DMS79 (cell line): Measurements from ENCODE around the gene TBL3.
A peak's percentile ranks its signal among the peaks of the same experiment; 100 is the strongest.

Source experiments
- DNase-seq: peaks from one replicate; lab custom pipeline; 2025; lab: John Stamatoyannopoulos, UW

TBL3 gene

DNA sequence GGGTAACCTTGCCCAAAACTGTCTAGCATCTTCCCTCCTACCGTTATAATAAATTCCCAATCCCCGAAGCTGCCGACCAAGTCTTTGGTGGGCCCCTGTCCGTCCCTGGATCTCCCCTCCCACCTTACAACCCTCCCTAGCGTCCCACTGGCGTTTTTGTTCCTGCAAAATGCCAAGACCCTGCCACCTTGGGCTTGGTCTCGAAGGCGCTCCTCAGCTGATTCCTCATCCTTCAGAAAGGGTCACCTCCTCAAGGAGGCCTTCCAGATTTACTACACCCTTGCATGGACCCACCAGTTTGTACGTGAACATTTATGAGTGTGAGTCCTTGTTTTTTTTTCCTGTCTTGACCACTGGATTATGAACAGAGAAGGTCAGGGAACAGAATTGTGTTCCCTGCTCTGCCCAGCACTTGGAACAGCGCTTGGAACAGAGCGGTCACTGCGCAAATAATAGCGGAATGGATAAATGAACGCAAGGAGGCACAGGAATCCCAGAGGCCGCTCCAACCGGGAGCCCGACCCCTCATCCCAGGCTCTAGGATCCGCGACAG lies 11.2 kb downstream of the TBL3 start:
- no peak for DNase-seq

GRCh38 chr16:1983544-1984346 lies 11.9 kb downstream of the TBL3 start, which contains the start of gene GFER:
GFER (plus strand) TSS chr16:1984193; CDS start chr16:1984219, 26 bp downstream.
- peak; percentile 49 for DNase-seq

GRCh38 chr16:1984347-1985225 lies 12.7 kb downstream of the TBL3 start:
- DNase-seq: no peak

- DNase-seq: no peak
Measured at GRCh38 chr16:1985466-1986150, 13.8 kb downstream of the TBL3 start.

DNA sequence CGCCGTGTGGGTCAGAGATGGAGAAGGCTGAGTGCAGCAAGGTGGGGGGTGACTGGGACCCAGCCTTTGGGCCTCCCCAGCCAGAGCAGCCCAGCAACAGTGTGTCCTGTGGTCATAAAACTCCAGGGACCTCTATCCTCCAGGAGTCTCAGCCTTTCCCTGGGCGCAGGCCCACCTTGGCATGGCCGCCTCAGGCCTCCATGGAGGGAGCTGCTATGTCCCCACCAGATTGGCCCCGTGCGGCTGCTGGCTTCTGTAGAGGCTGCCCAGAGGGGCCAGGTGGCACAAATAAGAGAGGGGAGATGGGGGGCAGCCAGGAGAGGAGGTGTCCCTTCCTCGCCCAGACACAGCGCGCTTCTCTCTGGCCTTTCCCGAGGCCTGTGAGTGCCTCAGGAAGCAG lies 15.3 kb downstream of the TBL3 start:
- no peak for DNase-seq

DNA sequence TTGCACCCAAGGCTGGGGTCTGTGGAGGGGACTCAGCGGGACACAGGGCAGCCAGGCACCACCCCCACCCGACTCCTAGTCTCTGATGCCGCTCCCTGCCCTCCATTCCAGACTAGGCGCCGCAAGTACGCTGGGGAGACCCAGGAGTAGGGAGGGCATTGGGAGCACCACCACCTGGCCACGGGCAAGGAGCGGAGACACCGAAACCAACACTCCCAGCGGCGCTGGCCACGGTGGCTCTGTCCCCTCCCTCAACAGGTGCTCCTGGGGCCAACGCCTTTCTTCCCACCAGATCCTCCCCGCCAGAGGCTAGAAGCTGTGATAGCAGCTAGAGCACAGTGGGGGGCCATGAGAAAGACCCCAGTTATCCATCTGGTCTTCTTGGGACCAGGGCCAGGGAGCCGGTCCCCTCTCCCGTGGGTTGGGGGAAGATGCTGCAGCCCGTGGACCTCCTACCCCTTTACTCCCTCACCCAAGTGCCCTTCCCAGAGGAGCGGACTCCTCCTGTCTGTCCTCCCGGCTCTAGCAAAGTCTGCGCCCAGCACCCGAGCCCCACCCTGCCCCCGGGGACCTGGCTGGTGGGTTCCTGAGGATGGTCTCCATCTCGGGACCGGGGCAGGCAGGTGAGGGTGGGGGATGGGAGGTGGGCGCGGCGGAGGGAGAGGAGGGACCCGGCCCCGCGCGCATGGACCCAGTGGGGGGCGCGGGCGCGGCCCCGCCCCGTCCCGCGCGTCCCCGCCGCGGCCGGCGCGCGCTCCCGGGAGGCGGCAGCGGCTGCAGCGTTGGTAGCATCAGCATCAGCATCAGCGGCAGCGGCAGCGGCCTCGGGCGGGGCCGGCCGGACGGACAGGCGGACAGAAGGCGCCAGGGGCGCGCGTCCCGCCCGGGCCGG lies 17.6 kb downstream of the TBL3 start, which contains the start of gene SYNGR3:
SYNGR3 (plus strand) TSS at position 762 of the 892 bp plus-strand sequence. CDS start 133 bp downstream, outside the sequence.
- DNase-seq: no peak

DNA sequence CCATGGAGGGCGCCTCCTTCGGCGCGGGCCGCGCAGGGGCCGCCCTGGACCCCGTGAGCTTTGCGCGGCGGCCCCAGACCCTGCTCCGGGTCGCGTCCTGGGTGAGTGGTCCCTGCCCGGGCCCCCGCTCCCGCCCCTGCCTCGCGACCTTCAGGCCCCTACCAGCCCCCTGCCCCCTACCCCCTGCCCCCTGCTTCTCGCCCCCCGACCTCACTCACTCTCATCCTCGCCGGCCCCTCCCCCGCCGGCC lies 18.2 kb downstream of the TBL3 start:
- DNase-seq: no peak

DNA sequence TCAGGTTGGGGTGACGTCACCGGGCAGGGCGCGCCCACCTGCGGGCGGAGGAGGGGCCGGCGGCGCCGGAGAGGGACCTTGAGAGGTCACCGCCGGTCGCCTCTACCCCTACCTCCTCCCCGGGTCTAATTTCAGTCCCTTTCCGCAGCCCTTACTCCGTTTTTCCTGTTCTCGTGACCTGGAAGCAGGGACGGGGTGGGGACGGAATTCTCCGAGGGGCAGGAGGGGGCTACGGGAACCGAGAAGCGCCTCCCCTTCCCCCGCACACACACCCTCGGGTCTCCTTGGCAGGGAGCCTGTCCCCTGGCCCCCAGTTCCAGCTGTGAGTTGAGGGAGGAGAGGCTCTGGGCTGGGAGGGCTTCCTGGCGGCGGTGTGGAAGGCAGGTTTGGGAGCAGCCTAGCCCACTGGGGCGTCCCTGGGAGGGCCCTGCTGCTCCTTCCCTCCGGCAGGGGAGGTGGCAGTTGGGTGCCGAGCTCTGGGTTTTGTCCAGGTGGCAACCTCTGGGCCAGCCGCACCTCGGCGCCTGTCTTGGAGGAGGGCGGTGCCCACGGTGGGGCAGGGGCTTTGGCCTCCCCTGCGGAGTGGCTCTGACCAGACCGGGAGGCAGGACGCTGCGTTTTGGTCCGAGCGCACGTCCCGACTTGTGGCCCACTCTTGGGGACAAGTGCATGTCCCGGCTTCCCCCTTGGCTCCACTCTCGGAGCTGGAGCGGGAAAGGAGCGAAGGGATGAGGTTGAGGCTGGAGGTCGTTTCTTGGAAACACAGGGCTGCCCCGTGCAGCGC lies 18.7 kb downstream of the TBL3 start:
- DNase-seq: no peak

DNA sequence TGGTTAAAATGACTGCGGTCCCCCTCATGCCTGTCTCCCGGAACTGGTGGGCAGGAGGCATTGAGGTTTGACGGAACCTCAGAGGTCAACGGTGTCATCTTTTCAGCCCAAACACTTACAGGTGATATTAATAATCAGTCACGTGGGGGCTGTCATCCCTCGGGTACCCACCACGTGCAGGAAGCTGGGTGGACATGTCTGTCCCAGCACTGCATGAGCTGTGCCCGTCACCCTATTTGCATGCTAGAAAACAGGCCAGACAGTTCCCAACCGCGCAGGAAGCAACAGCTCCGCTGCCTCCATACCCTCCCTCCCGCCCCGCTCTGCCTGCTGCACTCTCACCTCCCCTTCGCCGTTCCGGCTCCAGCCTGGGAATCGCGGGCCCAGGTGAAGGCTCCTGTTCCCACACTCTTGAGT lies 19.3 kb downstream of the TBL3 start:
- DNase-seq: no peak

DNA sequence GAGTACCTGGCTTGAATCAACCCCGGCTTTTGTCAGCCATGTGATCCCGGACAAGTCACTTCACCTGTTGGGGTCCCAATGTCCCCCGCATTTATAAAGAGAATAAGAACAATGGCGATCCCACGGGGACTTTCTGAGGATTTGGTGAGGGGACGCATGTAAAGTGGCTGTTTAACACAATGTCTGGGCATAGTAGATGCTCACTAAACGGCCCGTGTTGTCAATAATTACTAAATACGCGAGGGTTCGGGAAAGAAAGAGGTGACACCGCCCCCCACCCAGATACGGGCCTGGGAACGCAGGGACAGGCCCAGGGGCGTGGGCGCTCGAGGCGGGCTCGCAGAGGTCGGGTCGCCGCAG lies 19.7 kb downstream of the TBL3 start:
- DNase-seq: no peak

DNA sequence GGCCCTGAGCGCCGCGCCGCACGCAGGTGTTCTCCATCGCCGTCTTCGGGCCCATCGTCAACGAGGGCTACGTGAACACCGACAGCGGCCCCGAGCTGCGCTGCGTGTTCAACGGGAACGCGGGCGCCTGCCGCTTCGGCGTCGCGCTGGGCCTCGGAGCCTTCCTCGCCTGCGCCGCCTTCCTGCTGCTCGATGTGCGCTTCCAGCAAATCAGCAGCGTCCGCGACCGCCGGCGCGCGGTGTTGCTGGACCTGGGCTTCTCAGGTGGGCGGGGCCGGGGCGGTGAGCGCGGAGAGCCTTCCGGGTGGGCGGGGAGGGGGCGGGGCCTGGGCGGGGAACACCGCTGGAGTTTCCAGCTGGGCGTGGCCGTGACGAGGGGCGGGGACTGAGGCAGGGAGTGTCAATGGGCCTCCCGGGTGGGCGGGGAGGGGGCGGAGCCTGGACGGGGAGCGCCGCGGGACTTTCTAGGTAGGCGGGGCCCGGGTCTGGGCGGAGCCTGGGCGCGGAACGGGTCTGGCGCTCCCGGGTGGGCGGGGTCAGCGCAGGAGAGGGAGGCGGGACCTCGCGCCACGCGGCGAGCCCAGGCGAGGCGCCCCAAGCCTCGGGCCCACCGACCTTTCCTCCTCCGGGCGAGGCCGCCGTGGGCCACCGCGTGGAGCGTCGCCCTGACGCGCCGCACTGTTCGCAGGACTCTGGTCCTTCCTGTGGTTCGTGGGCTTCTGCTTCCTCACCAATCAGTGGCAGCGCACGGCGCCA lies 20.3 kb downstream of the TBL3 start:
- no peak for DNase-seq

DNA sequence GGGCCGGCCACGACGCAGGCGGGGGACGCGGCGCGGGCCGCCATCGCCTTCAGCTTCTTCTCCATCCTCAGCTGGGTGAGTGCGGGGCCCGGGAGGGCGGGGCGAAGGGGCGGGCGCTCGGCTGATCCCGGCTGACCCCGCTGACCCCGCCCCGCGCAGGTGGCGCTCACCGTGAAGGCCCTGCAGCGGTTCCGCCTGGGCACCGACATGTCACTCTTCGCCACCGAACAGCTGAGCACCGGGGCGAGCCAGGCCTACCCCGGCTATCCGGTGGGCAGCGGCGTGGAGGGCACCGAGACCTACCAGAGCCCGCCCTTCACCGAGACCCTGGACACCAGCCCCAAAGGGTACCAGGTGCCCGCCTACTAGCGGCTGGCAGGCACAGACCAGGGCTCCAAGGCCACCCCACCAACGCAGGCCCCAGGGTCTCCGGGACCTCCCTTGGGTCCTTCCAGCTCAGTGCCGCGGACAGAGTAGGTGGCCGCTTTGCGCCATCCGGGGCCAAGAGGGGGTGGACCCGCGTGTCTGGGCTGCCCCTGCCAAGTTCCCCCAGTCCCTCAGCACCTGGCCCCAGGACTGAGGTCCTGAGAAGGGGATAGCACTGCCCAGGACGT lies 21.0 kb downstream of the TBL3 start:
- no peak for DNase-seq

DNA sequence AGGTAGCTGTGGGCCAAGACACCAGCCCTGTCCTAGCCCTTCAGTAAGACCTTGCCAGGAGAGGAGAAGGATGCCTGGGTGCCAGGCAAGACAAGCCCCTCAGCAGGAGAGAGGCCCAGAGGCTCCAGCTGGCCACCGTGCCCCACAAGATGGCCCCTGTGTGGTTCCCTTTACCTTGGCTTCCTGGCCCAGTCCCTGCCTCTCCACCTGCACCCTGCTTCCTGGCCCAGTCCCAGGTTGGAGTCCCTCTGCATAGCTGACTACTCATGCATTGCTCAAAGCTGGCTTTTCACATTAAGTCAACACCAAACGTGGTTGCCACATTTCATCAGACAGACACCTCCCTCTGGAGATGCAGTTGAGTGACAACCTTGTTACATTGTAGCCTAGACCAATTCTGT lies 21.9 kb downstream of the TBL3 start:
- no peak for DNase-seq

DNA sequence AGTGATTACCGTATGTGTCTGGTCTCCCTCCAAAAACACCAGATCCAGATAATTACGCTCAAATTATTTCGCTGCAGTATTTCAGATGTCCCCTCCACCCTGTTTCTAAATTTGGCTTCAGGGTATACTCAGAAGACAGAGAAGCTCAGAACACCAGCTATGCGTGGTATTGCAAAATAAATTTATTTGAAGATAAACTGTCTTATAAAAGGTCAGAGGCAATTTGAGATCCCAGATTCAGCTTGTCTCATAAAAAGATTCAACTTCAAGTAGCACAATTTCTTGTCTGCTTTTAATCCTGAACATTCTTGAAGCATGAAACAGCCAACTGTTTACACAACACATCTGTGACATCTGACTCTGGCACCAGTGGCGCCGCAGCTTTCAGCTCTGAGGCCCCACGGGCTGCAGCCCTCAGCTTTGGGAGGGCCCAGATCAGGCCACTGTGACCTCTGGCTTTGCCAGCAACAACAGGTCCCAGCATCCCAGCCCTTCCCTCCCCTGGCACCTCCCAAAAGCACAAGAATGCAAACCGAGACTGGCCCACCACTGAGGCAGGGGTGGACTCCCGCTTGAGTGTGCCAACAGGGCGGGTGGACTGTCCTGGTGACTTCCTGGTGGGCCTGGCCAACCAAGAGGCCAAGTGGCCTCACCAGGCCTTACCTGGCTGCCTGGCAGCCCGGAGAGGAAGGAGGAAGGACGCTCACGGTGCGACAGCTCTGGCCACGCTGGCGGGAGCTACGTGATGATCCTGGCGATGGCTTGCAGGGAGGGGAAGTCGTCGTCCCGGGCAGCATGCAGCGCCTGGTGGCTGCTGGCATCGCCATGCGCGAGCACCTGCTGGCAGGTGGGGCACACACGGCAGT lies 25.9 kb downstream of the TBL3 start:
- DNase-seq: no peak

DNA sequence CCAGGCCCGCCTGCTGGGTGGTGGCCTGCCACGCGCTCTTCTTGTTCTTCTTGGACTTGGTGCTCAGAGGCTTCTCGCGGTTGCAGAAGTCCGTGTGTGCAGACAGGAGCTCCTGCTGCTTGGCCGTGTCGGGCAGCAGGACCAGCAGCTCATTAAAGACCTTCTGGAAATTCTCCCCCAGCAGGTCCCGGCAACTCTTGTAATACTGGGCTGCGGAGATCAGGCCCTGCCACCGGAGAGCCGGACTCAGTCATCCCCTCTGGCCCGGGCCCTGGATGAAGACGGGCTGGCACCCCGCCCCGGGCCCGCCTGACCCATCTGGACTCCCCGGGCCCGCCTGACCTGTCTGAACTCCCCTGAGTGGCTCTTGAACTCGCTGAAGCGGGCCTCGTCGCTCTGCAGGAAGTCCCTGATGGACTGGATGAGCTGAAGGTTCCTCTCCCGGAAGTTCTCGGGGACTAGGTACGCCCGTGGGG lies 26.5 kb downstream of the TBL3 start:
- DNase-seq: no peak

GRCh38 chr16:1998852-1999801 lies 27.3 kb downstream of the TBL3 start:
- DNase-seq: no peak

DNA sequence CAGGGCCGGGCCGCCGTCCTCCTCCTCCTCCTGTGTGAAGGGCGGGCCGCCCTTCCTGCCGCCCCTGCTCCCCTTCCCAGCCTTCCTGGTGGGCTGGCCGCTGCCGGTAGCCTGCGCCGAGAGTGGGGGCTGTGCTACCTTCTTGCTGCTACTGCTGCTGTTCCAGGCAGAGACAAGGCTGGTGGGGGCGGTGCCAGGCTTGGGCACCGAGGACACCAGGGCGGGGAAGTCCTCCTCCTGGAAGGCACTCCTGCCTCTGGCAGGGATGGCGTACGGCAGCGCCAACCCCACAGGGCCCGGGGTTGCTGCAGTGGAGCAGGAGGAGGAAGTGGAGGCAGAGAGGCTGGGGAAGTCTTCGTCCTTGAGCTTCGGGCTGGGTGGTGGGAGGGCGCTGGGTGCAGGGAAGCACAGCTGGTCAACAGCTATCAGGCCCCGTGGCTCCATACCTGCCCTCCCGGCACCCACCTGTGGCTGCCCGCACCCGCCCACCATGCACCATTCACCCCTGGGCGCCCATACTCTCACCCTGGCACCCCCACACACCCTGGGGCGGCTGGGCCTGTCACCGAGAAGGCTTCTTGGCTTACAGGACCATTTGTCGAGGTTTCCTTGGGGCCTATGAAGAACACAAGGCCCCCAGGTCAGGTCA lies 28.1 kb downstream of the TBL3 start:
- DNase-seq: no peak
